K562 (cell line): ENCODE measurements around the gene ADGRD1. TPM values are rescaled to one million over a fixed set of nuclear protein-coding genes. Genes with fewer than 3 reads are reported as not detected.

ENCODE experiments used
- ERF ChIP-seq: fragments of 450-650 bp; formaldehyde crosslinking; IDR thresholded peaks from 2 replicates; pipeline ENCODE4 v1.4.0; 2020; ENCODE audit warnings: mild to moderate bottlenecking, mixed read lengths
- FOXP1 ChIP-seq: sonication (generic); formaldehyde crosslinking; IDR thresholded peaks from 2 replicates; pipeline ENCODE4 v1.8.0; 2022; ENCODE audit warnings: mild to moderate bottlenecking, missing genetic modification reagents
- FUS ChIP-seq: fragments of 200-400 bp; formaldehyde crosslinking; optimal IDR thresholded peaks from 2 replicates; pipeline ENCODE3; 2017; ENCODE audit warnings: low read depth, low read length
- KAT7 ChIP-seq: sonication (generic); formaldehyde crosslinking; IDR thresholded peaks from 2 replicates; pipeline ENCODE4 v1.8.0; 2022; ENCODE audit warnings: missing genetic modification reagents, mild to moderate bottlenecking, borderline replicate concordance
- NBN ChIP-seq: fragments of 450-650 bp; IDR thresholded peaks from 2 replicates; pipeline ENCODE4 v1.6.1; 2016; ENCODE audit warnings: low read depth, mild to moderate bottlenecking
- ZC3H4 ChIP-seq: sonication (generic); formaldehyde crosslinking; IDR thresholded peaks from 2 replicates; pipeline ENCODE4 v1.9.0; 2021; ENCODE audit warnings: missing genetic modification reagents, borderline replicate concordance
- polyA plus RNA-seq, 8 experiments: library from polyadenylated mRNA; depleted of rRNA in 4 of 8; stranded (reverse) in 5 of 8; unstranded in 3 of 8; fragments of >200 nt; fragmentation: Nextera tagmentation in 2 of 8; fragmentation: Illumina TruSeq in 1 of 8; extraction: Ambion mirVana in 2 of 8; extraction: Trizol in 1 of 8; gene quantifications; 2 replicates each; pipeline versions ENCODE4 v1.2.1 to v1.2.3, GENCODE V29; 2011 to 2014; ENCODE audit warnings: inconsistent platforms in 1 of 8, missing spikeins in 1 of 8
- total RNA-seq, 7 experiments: library from RNA; depleted of rRNA in 6 of 7; stranded (reverse); fragments of >200 nt in 6 of 7; fragmentation: Illumina TruSeq in 2 of 7; extraction: Trizol in 2 of 7; gene quantifications; 2 replicates each; pipeline versions ENCODE4 v1.2.1 to v1.2.3, GENCODE V29; 2011 to 2021; ENCODE audit warnings: low replicate concordance in 1 of 7
- TF ChIP-seq, protein P1 (sequence below): sonication (generic); formaldehyde crosslinking; IDR thresholded peaks from 2 replicates; pipeline ENCODE4 v1.8.0; 2022; ENCODE audit warnings: mild to moderate bottlenecking, missing genetic modification reagents
- TF ChIP-seq, protein P2 (sequence below): fragments of 250-450 bp; sonication (Bioruptor Pico); IDR thresholded peaks from 2 replicates; pipeline ENCODE4 v1.4.0; 2020; ENCODE audit warnings: mild to moderate bottlenecking, moderate library complexity, borderline replicate concordance
- TF ChIP-seq, protein P3 (sequence below): fragments of 450-650 bp; formaldehyde crosslinking; conservative IDR thresholded peaks from 2 replicates; pipeline ENCODE4 v1.4.0; 2022; ENCODE audit warnings: mild to moderate bottlenecking, missing genetic modification characterization

The ADGRD1 gene
- total and polyA plus RNA-seq, 9 of the 15 experiments (the other 6 are each of a cell fraction or from before 2014, with no cell fraction given): 1.7 to 11.7 (median 3.3) TPM

DNA sequence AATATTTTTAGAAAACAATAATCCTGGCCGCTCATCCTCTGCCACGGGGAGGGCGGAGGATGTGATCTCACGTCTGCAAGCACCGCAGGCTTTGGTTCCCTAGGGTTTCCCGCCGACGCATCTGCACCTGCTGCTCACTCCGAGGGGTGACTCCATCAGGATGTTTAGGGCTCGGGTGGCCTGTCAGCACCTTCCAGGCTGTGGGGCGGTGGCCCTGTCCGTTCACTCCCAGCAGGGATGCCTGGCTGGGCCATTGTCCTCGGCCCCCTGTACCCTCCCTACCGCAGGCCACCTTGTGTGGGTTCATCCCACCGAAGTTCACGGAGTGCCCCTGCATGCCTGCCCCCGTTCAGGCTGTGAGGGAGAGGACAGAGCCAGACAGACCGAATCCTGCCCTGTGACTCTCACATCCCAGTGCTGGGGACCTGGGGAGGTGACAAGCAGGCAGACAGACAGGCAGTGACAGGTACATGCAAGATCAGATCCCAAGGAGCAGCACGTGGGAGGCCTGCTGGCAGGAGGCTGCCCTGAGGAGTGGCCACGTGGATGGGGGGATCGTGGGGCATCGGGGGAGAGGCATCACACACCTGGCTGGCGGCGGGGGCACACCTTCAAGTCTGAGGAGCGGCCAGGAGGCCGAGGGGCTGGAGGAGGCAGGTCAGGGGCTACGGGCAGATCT lies 112.6 kb downstream of the ADGRD1 start (continued):
- no peak for TF ChIP-seq FUS
- no peak for TF ChIP-seq ERF (CRISPR knock-in tag)
- TF ChIP-seq, protein P1, sequence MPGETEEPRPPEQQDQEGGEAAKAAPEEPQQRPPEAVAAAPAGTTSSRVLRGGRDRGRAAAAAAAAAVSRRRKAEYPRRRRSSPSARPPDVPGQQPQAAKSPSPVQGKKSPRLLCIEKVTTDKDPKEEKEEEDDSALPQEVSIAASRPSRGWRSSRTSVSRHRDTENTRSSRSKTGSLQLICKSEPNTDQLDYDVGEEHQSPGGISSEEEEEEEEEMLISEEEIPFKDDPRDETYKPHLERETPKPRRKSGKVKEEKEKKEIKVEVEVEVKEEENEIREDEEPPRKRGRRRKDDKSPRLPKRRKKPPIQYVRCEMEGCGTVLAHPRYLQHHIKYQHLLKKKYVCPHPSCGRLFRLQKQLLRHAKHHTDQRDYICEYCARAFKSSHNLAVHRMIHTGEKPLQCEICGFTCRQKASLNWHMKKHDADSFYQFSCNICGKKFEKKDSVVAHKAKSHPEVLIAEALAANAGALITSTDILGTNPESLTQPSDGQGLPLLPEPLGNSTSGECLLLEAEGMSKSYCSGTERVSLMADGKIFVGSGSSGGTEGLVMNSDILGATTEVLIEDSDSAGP: no peak
- TF ChIP-seq, protein P2, sequence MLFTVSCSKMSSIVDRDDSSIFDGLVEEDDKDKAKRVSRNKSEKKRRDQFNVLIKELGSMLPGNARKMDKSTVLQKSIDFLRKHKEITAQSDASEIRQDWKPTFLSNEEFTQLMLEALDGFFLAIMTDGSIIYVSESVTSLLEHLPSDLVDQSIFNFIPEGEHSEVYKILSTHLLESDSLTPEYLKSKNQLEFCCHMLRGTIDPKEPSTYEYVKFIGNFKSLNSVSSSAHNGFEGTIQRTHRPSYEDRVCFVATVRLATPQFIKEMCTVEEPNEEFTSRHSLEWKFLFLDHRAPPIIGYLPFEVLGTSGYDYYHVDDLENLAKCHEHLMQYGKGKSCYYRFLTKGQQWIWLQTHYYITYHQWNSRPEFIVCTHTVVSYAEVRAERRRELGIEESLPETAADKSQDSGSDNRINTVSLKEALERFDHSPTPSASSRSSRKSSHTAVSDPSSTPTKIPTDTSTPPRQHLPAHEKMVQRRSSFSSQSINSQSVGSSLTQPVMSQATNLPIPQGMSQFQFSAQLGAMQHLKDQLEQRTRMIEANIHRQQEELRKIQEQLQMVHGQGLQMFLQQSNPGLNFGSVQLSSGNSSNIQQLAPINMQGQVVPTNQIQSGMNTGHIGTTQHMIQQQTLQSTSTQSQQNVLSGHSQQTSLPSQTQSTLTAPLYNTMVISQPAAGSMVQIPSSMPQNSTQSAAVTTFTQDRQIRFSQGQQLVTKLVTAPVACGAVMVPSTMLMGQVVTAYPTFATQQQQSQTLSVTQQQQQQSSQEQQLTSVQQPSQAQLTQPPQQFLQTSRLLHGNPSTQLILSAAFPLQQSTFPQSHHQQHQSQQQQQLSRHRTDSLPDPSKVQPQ: no peak
- TF ChIP-seq, protein P3, sequence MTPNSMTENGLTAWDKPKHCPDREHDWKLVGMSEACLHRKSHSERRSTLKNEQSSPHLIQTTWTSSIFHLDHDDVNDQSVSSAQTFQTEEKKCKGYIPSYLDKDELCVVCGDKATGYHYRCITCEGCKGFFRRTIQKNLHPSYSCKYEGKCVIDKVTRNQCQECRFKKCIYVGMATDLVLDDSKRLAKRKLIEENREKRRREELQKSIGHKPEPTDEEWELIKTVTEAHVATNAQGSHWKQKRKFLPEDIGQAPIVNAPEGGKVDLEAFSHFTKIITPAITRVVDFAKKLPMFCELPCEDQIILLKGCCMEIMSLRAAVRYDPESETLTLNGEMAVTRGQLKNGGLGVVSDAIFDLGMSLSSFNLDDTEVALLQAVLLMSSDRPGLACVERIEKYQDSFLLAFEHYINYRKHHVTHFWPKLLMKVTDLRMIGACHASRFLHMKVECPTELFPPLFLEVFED: no peak
- TF ChIP-seq ZC3H4 (CRISPR knock-in tag): no peak
- TF ChIP-seq FOXP1: no peak
- no peak for TF ChIP-seq KAT7 (CRISPR knock-in tag)
- no peak for TF ChIP-seq NBN
